ENCODE measurements around the gene PI3.
A peak's percentile ranks its signal among the peaks of the same experiment; 100 is the strongest.
"Not testable (repeated sequence)": the region's sequence is repeated elsewhere in the genome, so short reads cannot be mapped to it uniquely, and the experiment has no call there.

The PI3 gene, protein sequence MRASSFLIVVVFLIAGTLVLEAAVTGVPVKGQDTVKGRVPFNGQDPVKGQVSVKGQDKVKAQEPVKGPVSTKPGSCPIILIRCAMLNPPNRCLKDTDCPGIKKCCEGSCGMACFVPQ

DNA sequence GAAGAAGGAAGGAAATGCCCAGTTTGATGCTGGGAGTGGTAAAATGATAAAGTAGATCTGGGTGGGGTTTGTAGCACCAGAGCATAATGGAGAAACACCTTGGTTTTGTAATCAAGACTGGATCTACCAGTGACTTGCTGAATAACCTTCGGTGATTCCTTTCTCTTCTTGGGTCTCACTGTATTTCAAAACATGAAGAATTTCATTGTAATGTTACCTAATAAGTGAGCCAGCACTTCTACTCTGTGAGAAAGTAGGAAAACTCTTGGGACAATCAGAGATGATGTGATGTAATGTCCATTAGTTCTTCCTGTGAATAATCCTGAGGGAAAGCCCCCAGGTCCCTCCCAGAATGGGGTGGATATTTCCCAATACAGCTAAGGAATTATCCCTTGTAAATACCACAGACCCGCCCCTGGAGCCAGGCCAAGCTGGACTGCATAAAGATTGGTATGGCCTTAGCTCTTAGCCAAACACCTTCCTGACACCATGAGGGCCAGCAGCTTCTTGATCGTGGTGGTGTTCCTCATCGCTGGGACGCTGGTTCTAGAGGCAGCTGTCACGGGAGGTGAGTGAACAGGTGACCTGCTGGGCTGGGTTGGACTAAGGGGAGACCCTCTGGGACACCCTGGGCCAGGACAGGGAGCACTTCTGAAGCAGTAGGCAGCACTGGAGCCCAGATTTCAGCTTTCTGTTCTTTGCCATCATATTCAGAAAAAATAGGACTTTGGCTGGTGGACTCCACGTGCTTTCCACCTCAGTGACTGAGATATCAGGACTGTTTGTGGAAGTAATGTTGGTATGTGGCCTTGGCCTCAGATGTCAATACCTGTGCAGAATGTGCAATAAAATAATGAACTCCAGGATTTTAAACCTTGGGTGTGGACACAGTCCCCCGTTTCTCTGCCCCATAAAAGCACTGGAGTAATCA lies at the start of gene PI3:
TSS of gene PI3 (plus strand) at position 469 of the 931 bp plus-strand sequence. CDS start at position 490, 21 bp downstream.
- DNase-seq = no peak

DNA sequence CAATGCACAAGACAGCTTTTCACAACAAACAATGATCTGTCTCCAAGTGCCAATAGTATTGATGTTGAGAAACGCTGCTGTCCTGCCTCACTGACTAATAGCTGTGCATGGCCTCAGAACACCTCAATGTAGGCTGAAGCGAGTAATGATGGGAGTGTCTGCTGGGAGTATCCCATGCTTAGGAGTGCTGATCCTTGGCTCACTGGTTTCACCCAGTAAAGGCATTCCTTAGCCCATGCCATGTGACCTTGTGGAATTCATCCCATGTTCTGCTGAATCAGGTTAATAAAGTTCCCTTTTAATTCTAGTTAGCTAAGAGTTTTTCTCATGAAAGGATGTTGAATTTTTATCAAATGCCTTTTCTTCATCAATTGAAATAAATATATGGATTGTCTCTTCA lies 46.6 kb upstream of the PI3 start:
- DNase-seq = no peak

DNA sequence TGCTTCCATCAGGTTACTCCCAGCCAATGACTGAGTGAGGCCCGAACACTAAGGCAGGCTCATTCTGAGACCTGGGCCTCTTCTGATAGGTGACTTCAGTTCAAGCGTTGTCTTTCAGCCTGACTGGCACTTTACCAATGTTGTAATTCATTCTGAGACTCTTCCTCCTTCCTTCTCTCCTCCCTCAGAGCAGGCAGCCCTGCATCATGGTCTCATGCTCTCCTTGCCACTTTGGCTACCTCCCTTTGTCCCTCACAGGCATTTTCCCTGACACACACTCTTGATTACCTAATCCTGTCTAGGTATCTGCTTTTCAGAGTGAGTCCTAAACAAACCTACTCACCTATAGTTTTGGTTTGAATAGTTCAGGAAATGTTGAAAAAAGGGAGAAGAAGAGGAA lies 37.8 kb upstream of the PI3 start:
- DNase-seq = no peak

DNA sequence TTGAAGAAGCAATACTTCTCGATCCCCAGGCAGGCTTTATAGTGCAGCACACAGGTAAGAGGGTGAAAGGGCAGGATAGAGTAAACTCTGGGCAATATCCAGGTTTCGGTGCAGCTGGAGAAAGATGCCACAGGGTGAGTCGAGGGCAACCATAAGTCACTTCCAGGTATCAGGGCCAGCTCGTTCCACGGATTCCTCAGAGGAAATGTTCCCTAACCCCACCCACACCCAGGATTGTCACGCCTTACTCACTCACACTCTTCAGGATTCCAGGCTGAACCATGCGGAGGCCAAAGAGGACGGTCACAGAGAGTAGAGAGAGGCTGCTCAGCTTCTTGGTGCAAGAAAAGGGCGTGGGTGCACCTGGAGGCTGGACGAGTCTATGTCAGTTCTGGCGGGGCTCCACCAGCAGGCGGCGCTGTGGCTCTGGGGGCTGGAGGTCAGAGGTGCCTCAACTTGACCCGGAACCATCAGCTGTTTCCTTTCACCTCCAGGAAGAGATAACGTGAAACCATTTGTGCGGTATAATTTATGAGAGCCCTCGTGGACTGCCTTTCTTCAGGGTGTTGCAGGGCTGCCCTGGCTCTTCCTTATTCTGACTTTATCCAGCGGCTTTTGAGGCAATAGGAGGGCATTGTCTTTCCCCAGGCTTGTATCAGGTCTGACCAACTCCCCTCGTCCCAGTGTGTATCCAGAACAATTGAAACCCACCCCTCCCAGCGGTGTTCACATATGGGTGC lies 36.0 kb upstream of the PI3 start:
- peak; percentile 70 to 87 for DNase-seq

DNA sequence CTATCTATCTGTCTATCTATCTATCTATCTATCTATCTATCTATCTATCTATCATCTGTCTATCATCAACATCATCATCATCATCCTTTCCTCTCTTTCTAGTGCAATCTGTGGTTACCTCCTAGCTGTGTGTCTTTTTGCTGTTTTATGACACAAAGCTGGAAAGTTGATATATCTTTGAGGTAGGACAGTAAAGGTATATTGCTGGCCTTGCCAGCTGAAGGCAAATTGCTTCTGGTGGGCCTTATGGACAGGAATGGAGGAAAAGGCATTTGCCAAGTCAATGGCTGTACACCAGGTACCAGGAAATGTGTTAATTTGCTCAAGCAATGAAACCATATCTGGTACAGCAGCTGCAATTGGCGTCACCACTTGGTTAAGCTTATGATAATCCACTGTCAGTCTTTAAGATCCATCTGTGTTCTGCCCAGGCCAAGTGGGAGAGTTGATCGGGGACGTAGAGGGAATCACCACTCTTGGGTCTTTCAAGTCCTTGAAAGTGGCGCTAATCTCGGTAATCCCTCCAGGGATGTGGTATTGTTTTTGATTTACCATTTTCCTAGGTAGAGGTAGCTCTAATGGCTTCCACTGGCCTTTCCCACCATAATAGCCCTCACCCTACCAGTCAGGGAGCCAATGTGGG lies 34.8 kb upstream of the PI3 start:
- not testable (repeated sequence) for DNase-seq

DNA sequence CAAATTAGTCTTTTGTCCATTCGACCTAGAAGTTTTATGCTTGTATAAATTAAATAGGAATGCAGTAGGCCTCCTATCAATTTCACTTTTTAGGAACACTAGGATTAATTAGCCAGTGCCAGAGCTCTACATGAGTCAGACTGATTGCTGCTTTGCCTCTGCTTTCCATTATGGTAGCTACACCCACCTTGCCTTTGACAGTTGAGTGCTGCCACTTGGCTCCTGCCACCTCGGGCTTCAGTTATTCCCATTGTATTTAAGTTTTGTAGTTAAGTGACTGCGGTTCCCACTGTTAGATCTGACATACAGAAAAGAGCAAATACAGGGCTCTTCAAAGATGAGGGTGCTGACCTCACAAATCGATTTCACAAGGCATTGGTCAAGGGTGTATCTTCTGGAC lies 33.9 kb upstream of the PI3 start:
- no peak for DNase-seq

DNA sequence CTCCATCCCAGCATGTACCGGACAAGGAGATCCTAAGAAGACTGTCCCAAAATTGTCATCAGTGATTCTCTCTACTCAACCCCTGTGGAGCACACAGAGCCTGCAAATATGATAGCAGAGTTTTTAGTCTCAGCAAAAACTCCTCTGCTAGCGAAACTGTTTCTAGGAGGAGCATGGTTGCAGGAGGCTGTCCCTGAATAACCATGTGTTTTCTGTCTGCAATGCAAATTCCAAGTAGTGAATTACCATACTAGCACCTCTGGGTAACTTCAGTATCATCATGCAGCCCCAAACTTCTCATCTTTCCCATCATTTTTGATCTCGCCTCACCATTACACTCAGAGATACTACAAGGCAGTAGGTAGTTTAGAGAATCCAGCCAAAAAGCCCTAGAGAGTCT lies 25.6 kb upstream of the PI3 start:
- DNase-seq = no peak

DNA sequence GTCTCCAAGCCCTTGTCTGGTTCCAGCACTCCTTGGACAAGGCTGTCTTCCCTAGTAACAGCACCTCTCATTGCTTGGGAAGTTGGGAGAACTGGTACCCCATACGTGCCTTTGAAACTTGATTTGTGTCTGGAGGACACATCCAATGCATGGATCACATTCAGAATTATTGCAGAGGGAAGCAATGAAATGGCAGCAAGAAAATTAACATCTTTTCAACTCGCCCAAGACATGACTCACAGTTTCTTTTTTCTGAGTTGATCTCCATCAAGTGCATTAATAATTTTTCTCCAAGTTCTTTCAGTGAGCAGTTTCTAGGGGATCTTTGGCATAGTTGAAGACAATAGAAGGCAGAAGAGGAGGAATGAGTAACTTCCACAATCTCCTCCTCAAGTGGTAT lies 22.3 kb upstream of the PI3 start:
- DNase-seq = no peak

DNA sequence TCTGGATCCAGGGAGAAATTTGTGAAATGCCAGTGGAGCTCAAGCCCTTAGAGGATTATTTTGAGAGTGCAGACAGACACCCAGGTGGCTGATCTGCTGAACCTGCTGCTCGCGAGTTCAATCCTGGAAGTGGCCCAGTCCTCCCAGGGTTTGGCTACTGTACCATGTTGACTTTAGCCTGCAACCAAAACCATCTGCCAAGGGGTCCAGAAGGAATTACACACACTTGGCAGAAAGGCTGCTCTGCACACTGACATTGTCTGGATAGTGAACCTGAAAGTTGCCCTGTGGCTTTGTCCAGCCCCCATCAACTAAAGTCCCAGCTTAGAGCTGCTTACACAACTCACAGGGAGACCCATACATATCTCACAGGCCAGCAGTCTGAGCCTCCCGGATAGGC lies 21.6 kb upstream of the PI3 start:
- no peak for DNase-seq

DNA sequence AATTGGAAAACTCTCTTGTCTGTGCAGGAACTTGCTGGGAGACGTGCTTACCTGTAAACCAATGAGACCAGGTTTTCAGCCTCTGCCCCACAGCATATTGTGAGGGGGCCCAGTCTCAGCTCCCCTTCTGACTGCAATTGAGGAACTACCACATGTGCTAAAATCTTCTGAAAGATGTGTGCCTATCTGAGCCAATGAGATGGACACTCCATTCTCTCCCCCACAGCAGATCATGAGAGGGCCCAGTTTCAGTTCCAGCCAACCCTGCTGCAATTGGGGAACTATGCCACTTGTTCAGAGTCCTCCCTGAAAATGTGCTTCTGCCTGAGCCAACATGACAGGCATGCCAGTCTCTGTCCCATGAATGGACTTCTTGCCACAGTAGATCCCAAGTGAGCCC lies 20.9 kb upstream of the PI3 start:
- DNase-seq = no peak

DNA sequence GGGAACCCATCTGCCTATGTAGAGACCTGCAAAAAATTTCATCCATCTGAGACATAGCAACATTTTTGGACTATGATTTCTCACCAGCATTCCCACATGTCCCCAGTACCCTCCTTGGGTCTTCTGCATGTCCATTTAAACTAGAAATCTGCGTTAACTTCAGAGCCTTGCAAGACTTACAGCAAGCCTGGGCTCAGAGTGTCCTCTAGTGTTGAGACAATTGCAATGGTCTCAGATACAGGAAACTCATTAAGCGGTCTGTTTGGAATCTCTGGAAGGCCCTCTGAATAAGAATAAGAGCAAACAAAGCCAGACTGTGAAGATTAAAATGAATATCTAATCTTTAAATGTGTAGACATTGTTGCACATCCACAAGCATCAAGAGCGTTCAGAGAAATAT lies 20.5 kb upstream of the PI3 start:
- DNase-seq = no peak

DNA sequence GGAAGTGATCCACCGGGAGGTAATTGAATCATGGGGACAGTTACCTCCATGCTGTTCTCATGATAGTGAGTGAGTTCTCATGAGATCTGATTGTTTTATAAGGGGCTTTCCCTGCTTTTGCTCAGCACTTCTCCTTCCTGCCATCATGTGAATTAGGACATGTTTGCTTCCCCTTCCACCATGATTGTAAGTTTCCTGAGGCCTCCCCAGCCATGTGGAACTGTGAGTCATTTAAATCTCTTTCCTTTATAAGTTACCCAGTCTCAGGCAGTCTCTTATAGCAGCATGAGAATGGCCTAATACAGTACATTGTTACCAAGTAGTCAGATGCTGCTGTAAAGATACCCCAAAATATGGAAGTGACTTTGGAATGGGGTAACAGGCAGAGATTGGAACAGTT lies 19.9 kb upstream of the PI3 start:
- DNase-seq = not testable (repeated sequence)

DNA sequence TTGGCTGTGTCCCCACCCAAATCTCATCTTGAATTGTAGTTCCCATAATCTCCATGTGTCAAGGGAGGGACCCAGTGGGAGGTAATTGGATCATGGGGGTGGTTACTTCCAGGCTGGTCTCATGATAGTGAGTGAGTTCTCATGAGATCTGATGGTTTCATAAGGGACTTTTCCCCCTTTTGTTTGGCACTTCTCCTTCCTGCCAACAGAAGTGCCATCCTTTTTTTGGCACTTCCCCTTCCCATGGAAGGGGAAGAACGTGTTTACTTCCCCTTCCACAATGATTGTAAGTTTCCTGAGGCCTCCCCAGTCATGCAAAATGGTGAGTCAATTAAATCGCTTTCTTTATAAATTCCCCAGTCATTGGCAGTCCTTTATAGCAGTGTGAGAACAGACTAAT lies 18.0 kb upstream of the PI3 start:
- no peak for DNase-seq

DNA sequence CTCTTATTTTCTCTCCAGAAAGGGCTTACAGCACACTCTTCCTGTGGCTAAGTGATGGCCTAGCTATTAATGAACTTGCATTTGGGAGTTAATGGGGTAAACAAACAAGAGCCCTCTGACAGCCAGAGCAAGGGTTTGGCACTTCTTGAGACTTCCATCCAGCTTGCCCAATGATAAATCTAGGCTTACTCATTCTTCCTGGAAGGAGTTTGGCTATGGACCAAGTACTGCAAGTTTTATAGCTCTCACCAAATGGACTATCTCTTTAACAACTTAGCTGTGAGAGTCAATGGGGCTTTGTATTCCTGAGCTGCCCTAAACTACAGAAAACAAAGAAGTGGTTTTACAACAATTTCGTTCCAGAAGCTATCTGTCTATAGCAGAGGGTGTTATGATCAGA lies 16.7 kb upstream of the PI3 start:
- DNase-seq = no peak

DNA sequence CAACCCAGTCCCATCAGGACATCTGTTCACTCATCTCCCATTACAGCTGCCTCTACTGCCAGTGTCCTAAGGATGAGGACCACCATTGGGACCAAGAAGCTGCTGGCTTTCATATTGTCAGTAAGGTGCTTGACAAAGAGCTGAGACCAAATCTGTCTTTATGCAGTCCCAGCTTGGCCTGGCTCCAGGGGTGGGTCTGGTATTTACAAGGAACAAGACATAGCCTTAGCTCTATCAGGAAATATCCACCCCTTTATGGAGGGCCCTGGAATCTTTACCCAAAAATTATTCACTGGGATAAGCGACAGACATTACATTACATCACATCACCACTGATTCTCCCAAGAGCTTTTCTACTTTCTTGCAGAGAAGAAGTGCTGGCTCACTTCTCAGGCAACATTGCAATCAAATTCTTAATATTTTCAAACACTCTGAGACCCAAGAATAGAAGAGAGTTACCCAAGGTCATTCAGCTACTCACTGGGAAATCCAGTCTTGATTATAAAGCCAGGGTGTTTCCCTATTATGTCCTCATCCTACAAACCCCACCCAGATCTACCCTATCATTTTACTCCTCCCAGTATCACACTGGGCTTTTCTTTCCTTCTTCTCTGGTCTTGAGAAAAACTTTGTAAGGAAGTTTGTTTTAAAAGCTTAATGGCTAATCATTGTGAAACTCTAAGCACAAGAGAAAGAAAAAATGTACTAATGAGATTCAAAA lies 11.5 kb upstream of the PI3 start:
- DNase-seq = no peak

DNA sequence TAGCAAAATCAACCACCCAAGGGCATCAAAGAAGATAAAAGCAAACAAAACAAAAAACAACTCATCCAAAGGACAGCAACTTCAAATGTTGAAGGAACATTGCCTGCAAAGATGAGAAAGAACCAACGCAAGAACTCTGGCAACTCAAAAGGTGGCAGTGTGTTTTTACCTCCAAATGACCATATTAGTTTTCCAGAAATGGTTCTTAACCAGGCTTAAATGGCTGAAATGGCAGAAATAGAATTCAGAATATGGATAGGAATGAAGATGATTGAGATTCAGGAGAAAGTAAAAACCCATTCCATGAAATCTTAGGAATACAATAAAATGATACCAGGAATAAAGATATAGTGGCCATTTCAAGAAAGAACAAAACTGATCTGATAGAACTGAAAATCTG lies 9.8 kb upstream of the PI3 start:
- DNase-seq = no peak

DNA sequence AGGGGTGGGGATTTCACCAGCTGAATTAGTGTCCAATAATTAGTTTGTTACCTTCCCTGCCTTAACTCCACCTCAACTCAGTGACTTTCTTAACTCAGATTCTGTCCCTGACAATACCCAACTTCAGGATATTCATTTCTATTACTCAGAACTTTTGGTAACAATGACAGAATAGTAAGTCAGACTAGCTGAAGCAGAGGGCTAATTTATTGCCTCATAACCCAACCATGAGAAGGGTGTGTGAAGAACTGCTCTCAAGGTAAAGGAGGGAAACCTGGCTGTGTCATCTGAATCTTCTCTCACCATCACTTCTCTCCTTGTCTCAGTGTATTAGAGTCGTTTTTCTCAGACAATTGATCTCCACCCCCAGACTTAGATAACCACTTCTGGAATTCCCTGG lies 1.2 kb upstream of the PI3 start:
- no peak for DNase-seq

DNA sequence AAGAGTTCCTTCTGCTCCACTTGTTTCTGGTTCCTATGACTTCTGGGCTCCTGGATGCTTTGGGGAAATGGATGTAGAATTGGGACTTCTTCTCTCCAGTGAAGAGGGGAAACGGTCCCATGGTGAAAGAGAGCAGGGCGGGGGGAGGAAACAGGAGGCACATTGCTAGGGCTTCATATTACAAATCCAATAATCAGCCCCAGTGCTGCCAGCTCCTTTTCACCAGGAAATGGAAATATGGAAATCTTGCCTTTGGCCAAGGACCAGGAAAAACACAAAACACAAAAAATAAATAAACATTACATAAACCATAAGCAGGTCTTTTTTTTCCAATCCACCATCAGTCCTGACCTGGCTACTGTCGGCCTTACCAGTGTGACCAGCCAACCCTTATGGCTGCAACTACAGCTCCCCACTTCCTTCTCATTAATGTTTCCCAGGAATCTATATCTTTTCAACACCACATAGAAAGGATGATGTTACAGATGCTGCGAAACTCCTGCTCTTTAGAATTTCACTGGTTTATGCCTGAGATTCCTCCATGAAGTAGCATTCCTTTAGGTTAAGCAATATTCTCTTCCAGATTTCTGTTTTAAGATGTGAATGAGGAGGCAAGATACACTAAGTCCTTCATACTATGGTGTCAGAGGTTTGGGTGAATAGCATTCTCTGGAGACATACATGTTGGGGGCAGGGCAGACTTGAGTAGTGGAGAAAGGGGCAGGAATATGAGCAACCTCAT lies 2.0 kb downstream of the PI3 start:
- DNase-seq = no peak

DNA sequence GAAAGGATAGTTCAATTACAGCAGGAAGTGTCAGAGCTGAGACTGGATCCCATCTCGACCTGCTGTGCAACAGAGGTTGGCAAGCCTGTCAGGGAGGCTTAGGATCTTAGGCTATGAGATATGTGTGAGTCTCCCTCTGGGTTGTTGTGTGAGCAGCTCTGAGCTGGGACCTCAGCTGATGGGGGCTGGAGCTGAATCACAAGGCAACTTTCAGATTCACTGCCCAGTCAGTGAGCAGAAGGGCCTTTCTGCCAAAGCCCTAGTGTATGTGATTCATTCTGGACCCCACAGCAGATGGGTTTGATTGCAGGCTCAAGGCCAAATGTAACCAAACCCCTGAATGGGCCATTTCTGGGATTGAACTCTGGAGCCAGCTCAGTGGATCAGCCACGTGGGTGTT lies 4.5 kb downstream of the PI3 start:
- no peak for DNase-seq

DNA sequence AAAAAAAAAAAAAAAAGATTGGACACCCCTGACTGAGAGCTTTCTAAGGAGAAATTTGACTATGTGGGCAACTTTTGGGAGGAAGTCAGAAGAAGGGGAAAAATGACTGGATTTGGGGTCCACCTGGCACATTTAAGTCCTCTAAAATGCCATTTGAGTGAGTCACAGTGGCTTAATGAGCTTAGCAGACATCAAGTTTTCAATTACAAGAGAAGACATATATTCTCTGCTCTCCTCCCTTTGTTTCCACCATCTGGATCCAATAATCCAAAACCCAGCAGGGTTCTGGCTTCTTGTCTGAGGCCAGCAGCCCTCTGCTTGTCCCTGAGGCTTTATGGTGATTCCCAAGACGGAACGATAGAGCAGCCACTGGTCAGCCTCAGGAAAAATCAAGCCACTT lies 6.9 kb downstream of the PI3 start:
- DNase-seq = no peak

DNA sequence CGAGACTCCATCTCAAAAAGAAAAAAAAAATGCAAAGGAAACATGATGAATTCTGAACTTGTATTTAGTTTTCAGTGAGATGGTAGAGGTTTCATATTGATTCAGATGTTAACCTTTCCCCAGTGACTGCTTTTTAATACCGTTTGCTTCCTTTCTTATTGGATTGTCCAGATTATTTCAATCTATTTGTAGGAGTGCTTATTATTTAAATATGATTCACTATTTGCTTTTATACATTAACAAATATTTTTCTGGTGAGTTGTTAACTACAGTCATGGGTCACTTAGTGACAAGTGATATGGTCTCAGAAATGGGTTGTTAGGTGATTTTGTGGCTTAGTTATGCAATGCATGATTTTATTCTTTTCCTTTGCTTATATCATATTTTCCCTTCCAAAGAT lies 8.4 kb downstream of the PI3 start:
- DNase-seq = no peak

DNA sequence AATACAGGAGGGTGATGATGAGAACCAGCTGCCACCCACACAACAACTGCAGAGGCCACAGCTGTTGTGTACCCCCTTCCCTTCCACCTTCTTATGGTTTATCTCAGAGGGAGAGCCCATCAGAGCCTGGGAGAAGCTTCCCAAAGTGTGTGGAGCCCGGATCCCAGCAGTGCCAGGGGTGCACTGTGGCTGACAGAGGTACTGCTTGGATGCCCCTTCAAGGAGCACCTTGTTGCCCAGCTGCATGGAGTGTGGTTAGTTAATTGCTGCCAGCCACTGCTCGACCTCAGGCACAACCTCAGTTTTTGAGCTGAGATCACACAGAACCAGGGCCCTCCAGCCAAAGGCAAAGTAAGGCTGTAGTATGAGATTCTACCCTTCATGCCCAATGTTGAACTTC lies 13.0 kb downstream of the PI3 start:
- DNase-seq = no peak
